ENCODE measurements around the gene ARHGAP45.

ARHGAP45 gene

DNA sequence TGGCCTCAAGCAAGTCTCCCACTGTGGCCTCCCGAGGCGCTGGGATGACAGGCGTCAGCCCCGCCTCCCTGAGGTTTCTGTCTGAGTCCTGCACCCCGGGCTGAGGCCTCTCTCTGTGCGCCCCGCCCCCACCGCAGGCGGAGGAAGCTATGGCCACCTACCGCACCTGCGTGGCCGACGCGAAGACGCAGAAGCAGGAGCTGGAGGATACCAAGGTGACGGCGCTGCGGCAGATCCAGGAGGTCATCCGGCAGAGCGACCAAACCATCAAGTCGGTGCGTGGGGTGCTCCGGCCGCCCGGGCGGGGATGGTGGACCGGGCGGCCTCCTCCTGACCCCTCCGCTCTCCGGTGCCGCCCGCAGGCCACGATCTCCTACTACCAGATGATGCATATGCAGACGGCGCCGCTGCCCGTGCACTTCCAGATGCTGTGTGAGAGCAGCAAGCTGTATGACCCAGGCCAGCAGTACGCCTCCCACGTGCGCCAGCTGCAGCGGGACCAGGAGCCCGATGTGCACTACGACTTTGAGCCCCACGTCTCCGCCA, 12.7 kb downstream of the ARHGAP45 start:
- no peak overlapping the region for H3K18ac ChIP-seq (ENCODE audit: low read depth in 1 of 2, low read length in 2 of 2)
- no peak overlapping the region for H4K8ac ChIP-seq (ENCODE audit: low read length)
- no peak overlapping the region for H2BK12ac ChIP-seq (ENCODE audit: low read length in 2 of 2)
- H3K4me1 ChIP-seq (ENCODE audit: control insufficient read depth, insufficient read depth, low read depth, low read length) = peaks cover 29% of the 10 kb centered on the region
- 95% methylated on average over 45 of the region's 45 CpGs for WGBS
- no peak overlapping the region for H2BK5ac ChIP-seq (ENCODE audit: low read depth, low read length, poor library complexity, severe bottlenecking)
- no peak overlapping the region for H3K4me2 ChIP-seq (ENCODE audit: low read length, poor library complexity, severe bottlenecking)
- H4K91ac ChIP-seq (ENCODE audit: low read length) = no peak overlapping the region
- no peak overlapping the region for H3K9ac ChIP-seq (ENCODE audit: low read length)
- H3K4me3 ChIP-seq (ENCODE audit: insufficient read depth in 1 of 2, low read depth in 1 of 2, low read length in 2 of 2) = no peak overlapping the region
- no peak overlapping the region for H2AK5ac ChIP-seq (ENCODE audit: low read length, severe bottlenecking)
- H3K9me3 ChIP-seq (ENCODE audit: control insufficient read depth, low read length) = no peaks in the 10 kb centered on the region
- no peak overlapping the region for H2BK15ac ChIP-seq (ENCODE audit: low read depth, poor library complexity, severe bottlenecking)
- no peak overlapping the region for H3K27ac ChIP-seq (ENCODE audit: low read length, poor library complexity, severe bottlenecking)
- H3K4ac ChIP-seq (ENCODE audit: low read depth in 1 of 2, low read length in 2 of 2) = no peak overlapping the region
- DNase-seq = no peak
- H3K23ac ChIP-seq (ENCODE audit: low read length in 2 of 2) = no peak overlapping the region
- no peaks in the 10 kb centered on the region for H3K79me1 ChIP-seq (replicated peaks; ENCODE audit: low read length, poor library complexity, severe bottlenecking)
- no peak overlapping the region for H3K14ac ChIP-seq (ENCODE audit: low read length in 2 of 2)
- peaks cover 0 to 9% of the 10 kb centered on the region in 2 experiments for H3K27me3 ChIP-seq (ENCODE audit: control insufficient read depth in 1 of 2, insufficient read depth in 1 of 2, low read length in 2 of 2)
- H3K36me3 ChIP-seq (ENCODE audit: control insufficient read depth in 1 of 2, insufficient read depth in 2 of 2, low read depth in 1 of 2, low read length in 2 of 2) = no peaks in the 10 kb centered on the region
- no peak overlapping the region for H2BK120ac ChIP-seq (ENCODE audit: low read depth, low read length)
- no peak overlapping the region for H2AFZ ChIP-seq (ENCODE audit: low read depth, low read length)

DNA sequence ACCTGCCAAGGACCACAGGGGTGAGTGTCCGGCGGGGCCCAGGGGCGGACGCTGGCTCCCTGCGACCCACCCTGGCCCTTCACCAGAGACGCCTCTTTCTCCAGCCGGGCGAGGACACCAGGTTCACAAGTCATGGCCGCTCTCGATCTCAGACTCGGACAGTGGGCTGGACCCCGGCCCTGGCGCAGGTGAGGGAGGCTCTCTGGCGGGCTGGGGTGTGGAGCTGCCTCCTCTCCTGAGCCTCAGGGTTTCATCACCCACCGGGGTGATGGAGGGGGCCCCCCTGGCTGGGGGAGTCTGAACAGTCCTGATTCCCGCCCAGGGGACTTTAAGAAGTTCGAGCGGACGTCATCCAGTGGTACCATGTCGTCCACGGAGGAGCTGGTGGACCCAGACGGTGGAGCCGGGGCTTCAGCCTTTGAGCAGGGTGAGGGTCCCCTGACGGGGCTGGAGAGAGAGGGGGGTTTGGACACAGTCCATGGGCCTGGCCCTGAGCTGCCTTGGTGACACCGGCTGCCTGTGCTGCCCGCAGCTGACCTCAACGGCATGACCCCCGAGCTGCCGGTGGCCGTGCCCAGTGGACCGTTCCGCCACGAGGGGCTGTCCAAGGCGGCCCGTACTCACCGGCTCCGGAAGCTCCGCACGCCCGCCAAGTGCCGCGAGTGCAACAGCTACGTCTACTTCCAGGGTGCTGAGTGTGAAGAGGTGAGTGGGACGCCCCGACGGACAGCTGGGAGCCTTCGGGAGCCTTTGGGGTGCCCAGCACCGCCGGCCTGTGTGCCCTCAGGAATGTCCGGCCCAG, 13.6 kb downstream of the ARHGAP45 start:
- Histone ChIP-seq H3K27me3 (ENCODE audit: control insufficient read depth in 1 of 2, insufficient read depth in 1 of 2, low read length in 2 of 2) (peaks cover 0 to 9% of the 10 kb centered on the region in 2 experiments), H4K8ac (ENCODE audit: low read length) (no peak overlapping the region), H2AFZ (ENCODE audit: low read depth, low read length) (no peak overlapping the region), H3K4me2 (ENCODE audit: low read length, poor library complexity, severe bottlenecking) (no peak overlapping the region), H3K27ac (ENCODE audit: low read length, poor library complexity, severe bottlenecking) (no peak overlapping the region), H2BK5ac (ENCODE audit: low read depth, low read length, poor library complexity, severe bottlenecking) (no peak overlapping the region), H2BK15ac (ENCODE audit: low read depth, poor library complexity, severe bottlenecking) (no peak overlapping the region), H3K79me1 (replicated peaks; ENCODE audit: low read length, poor library complexity, severe bottlenecking) (no peaks in the 10 kb centered on the region), H3K23ac (ENCODE audit: low read length in 2 of 2) (no peak overlapping the region), H3K9me3 (ENCODE audit: control insufficient read depth, low read length) (no peaks in the 10 kb centered on the region), H3K14ac (ENCODE audit: low read length in 2 of 2) (no peak overlapping the region), H4K91ac (ENCODE audit: low read length) (no peak overlapping the region), H3K4me1 (ENCODE audit: control insufficient read depth, insufficient read depth, low read depth, low read length) (peaks cover 29% of the 10 kb centered on the region), H3K9ac (ENCODE audit: low read length) (no peak overlapping the region), H2BK12ac (ENCODE audit: low read length in 2 of 2) (no peak overlapping the region), H2AK5ac (ENCODE audit: low read length, severe bottlenecking) (no peak overlapping the region), H3K18ac (ENCODE audit: low read depth in 1 of 2, low read length in 2 of 2) (no peak overlapping the region), H2BK120ac (ENCODE audit: low read depth, low read length) (no peak overlapping the region), H3K36me3 (ENCODE audit: control insufficient read depth in 1 of 2, insufficient read depth in 2 of 2, low read depth in 1 of 2, low read length in 2 of 2) (peaks cover 0 to 1% of the 10 kb centered on the region in 2 experiments), H3K4ac (ENCODE audit: low read depth in 1 of 2, low read length in 2 of 2) (no peak overlapping the region), H3K4me3 (ENCODE audit: insufficient read depth in 1 of 2, low read depth in 1 of 2, low read length in 2 of 2) (no peak overlapping the region)
- no peak for DNase-seq
- 98% methylated on average over 50 of the region's 50 CpGs for WGBS

GRCh38 chr19:1081301-1082164, 14.6 kb downstream of the ARHGAP45 start:
- no peak overlapping the region for H2AFZ ChIP-seq (ENCODE audit: low read depth, low read length)
- peak overlapping the region; percentile 43 for H4K91ac ChIP-seq (ENCODE audit: low read length)
- H2BK120ac ChIP-seq (ENCODE audit: low read depth, low read length) = no peak overlapping the region
- no peak overlapping the region for H2BK12ac ChIP-seq (ENCODE audit: low read length in 2 of 2)
- no peak overlapping the region for H3K4ac ChIP-seq (ENCODE audit: low read depth in 1 of 2, low read length in 2 of 2)
- H3K18ac ChIP-seq (ENCODE audit: low read depth in 1 of 2, low read length in 2 of 2) = no peak overlapping the region
- H3K23ac ChIP-seq (ENCODE audit: low read length in 2 of 2) = no peak overlapping the region
- H3K27me3 ChIP-seq (ENCODE audit: control insufficient read depth in 1 of 2, insufficient read depth in 1 of 2, low read length in 2 of 2) = peaks cover 0 to 9% of the 10 kb centered on the region in 2 experiments
- 88% methylated on average over 58 of the region's 58 CpGs for WGBS
- H2BK15ac ChIP-seq (ENCODE audit: low read depth, poor library complexity, severe bottlenecking) = no peak overlapping the region
- H3K9ac ChIP-seq (ENCODE audit: low read length) = no peak overlapping the region
- H3K4me1 ChIP-seq (ENCODE audit: control insufficient read depth, insufficient read depth, low read depth, low read length) = peaks cover 33% of the 10 kb centered on the region
- no peak overlapping the region for H4K8ac ChIP-seq (ENCODE audit: low read length)
- no peak overlapping the region for H3K27ac ChIP-seq (ENCODE audit: low read length, poor library complexity, severe bottlenecking)
- DNase-seq = no peak
- H3K9me3 ChIP-seq (ENCODE audit: control insufficient read depth, low read length) = no peaks in the 10 kb centered on the region
- H3K36me3 ChIP-seq (ENCODE audit: control insufficient read depth in 1 of 2, insufficient read depth in 2 of 2, low read depth in 1 of 2, low read length in 2 of 2) = peaks cover 0 to 9% of the 10 kb centered on the region in 2 experiments
- no peaks in the 10 kb centered on the region for H3K79me1 ChIP-seq (replicated peaks; ENCODE audit: low read length, poor library complexity, severe bottlenecking)
- H3K14ac ChIP-seq (ENCODE audit: low read length in 2 of 2) = no peak overlapping the region
- H3K4me2 ChIP-seq (ENCODE audit: low read length, poor library complexity, severe bottlenecking) = no peak overlapping the region
- H3K4me3 ChIP-seq (ENCODE audit: insufficient read depth in 1 of 2, low read depth in 1 of 2, low read length in 2 of 2) = no peak overlapping the region
- H2BK5ac ChIP-seq (ENCODE audit: low read depth, low read length, poor library complexity, severe bottlenecking) = no peak overlapping the region
- H2AK5ac ChIP-seq (ENCODE audit: low read length, severe bottlenecking) = no peak overlapping the region

All from mesenchymal stem cell (in vitro differentiated cells and primary cell).